NCI-H345 treated with DMSO at 0.1 percent for 48 hours (cell line): ENCODE data around the gene GPC3.
"Not testable (repeated sequence)": the region's sequence is repeated elsewhere in the genome, so short reads cannot be mapped to it uniquely, and the experiment has no call there.

Source experiments
- DNase-seq: peaks from one replicate; lab custom pipeline; 2025; ENCODE audit not compliant: unreplicated experiment; lab: John Stamatoyannopoulos, UW

GPC3 gene

GRCh38 chrX:133999031-133999705, 13.8 kb upstream of the GPC3 start:
- no peak for DNase-seq

- DNase-seq, result no peak
These were observed 10.4 kb upstream of the GPC3 start for GRCh38 chrX:133995759-133996158.

GRCh38 chrX:133994576-133994975, 9.2 kb upstream of the GPC3 start:
- no peak for DNase-seq

GRCh38 chrX:133992882-133993281, 7.5 kb upstream of the GPC3 start:
- DNase-seq, result no peak

DNA sequence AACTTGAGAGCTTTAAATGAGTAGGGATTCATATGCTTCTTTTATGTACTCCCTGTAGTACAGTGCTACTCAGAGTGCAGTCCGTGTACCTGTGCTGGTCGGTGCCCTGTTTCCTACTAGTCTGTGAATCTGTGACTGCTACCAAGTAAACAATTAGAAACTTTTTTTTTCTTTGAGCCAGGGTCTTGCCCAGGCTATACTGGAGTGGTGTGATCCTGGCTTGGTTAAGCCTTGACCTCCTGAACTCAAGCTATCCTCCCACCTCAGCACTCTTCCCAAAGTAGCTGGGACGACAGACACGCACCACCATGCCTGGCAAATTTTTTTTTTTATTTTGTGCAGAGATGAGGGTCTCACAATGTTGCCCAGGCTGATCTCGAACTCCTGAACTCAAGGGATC, 6.4 kb upstream of the GPC3 start:
- DNase-seq, result no peak

GRCh38 chrX:133991057-133991456, 5.7 kb upstream of the GPC3 start:
- not testable (repeated sequence) for DNase-seq

- no peak for DNase-seq
These were observed 4.6 kb upstream of the GPC3 start for GRCh38 chrX:133989993-133990392.

- DNase-seq, result no peak
These were observed 4.1 kb upstream of the GPC3 start for GRCh38 chrX:133989490-133989889.

DNA sequence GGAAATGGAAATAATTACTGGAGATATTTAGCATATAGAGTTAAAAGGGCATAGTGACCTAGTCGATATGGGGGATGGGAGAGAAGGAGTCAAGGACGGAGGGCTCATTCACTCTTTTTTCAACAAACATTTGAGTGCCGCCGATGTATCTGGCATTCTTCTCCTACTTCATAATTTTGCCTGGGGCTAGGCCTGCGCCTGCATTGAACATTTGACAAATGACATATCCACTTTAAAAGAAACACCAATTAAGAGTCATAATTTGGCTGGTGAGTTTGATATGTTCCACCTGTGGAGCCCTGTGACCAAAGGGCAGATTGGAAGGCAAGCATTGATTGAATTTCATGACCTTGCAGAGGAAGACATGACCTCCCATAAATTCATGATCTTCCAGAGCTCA, 2.6 kb upstream of the GPC3 start:
- DNase-seq, result no peak

DNA sequence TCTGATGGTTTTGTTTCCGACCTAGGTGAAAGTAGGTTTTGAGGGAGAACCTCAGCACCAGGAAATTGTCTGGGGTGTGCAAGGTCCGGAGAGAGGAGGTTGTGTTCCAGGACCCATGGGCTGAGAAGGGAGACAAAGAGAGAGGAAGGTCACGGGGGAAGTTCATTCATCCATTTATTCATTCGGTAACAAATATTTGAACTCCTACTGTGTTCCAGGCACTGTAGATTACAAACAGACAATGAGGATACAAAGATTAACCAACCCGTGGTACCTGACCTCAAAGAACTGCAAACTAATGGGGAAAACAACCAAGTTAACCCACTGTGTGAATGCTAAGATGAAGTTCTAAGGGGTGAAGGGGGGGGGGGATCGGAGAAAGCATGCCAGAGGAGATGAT, 1.8 kb upstream of the GPC3 start:
- no peak for DNase-seq

GRCh38 chrX:133985967-133986683, 731 bp upstream of the GPC3 start:
- peak; percentile 53 for DNase-seq

DNA sequence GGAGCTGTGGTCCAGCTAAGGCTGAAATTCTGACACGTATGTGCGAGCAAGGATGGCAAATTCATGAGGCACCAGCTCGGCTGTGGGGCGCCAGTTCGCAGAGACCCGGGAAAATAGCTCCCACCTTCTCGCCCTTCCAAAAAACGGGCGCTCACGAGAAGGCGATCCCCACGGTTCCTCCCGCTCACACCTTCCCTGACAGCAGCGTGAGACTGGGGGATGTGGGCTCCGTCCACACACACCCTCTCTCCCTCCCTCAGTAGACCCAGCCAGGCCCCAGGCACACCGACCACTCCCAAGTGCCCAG, 584 bp downstream of the GPC3 start:
- DNase-seq, result no peak

- DNase-seq, result no peak
These were observed 1.2 kb downstream of the GPC3 start for GRCh38 chrX:133983974-133984845.

GRCh38 chrX:133983256-133983973, 2.0 kb downstream of the GPC3 start:
- DNase-seq, result no peak

DNA sequence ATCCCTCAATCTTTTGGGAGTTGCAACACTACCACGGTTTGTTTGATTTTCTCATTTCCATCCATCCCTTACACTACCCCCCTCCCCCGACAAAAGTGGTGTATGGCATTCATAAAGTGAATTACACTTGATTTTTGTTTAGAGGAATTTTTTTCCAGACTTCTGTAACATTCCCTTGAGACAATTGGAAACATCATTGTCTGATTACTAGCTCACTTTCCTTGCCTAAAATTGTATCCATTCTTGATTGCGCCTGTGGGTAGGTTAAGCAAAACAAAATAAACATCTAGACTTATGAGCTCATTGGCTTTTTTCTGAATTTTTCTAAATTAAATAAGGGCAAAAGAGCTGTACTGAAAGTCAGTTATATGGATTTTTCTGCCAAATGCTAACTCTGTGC, 3.5 kb downstream of the GPC3 start:
- no peak for DNase-seq

DNA sequence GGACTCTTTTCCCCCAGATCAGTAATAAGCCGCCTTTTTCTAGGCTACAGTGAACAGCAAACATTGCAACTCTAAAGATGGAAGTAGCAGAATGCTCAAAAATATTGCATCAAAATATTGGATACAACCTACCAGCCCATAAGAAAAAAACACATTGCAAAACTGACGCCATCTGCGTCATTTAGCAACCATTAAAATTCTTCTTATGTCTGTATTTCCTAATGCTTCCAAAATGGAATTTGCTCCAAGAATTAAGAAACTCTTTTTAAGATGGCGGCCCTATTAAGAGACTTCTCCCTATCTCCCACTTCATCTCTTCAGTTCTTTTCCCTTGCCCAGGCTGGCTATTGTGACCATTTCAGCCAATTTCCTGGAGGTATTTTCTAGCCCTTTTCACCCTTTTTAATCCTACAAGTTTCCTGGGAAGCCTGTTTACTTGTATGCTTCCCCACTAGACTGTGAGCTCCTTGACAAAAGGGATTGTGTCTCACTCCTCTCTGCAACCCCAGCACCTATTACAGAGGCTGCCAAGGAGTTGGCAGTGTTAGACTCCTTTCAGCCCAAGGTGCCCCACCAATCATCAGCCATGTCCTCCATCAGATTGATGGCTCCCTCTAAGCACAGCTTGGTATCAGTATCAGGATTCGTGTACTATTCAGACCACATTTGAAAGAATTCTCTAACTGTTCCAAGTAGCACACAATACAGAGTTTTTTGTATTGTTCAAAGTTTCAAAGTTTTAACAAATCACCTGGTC, 4.4 kb downstream of the GPC3 start:
- no peak for DNase-seq

DNA sequence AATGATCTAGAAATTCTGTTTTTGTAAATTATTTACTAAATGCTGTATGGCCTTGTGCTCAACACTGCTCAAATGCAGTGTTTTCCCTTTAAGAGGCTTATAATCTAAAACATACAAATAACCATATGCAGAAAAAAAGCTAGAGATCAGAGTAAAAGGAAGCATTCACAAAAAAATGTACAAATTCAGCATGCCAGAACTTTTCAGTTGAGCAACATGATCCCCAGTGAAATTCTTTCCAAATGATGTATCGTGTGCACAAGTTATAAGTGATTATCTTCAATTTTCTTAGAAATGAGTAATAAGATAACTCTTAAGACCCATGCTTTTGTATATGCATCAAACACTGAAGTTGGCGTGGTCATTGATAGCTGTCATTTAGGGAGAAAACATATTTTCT, 5.0 kb downstream of the GPC3 start:
- no peak for DNase-seq

GRCh38 chrX:133979641-133980230, 5.7 kb downstream of the GPC3 start:
- no peak for DNase-seq

GRCh38 chrX:133973704-133974103, 11.7 kb downstream of the GPC3 start:
- no peak for DNase-seq

DNA sequence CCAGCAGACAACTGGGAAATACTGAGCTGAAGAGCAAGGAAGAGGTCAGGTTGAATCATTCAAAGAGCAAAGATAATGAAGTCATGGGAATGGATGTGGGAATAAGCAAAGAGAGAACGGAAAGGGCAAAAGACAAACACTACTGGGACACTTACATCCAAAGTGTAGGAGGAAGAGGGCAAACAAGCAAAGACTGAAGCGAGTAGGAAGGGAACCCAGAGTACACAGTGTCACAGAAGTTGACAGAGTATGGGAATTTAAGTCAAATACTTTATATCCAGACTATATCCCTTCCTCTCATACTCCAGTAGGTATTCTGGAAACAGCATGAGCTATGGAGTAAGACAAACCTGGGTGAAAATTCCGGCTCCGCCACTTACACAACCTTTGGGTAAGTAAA, 12.5 kb downstream of the GPC3 start:
- no peak for DNase-seq
